ENCODE measurements around the gene RNF149.
"Not testable (repeated sequence)": the region's sequence is repeated elsewhere in the genome, so short reads cannot be mapped to it uniquely, and the experiment has no call there.

Gene RNF149

GRCh38 chr2:101330253-101330933 lies 21.9 kb upstream of the RNF149 start:
- peak; percentile 78 for DNase-seq

- peak; percentile 75 for DNase-seq
Observed at GRCh38 chr2:101329026-101329425, 20.5 kb upstream of the RNF149 start.

GRCh38 chr2:101328474-101329007 lies 20.0 kb upstream of the RNF149 start:
- no peak for DNase-seq

- no peak for DNase-seq
Observed at GRCh38 chr2:101327863-101328394, 19.4 kb upstream of the RNF149 start.

GRCh38 chr2:101325425-101325824 lies 16.9 kb upstream of the RNF149 start:
- no peak for DNase-seq

GRCh38 chr2:101316568-101316967 lies 8.1 kb upstream of the RNF149 start:
- DNase-seq: not testable (repeated sequence)

GRCh38 chr2:101311696-101312017 lies 3.2 kb upstream of the RNF149 start:
- no peak for DNase-seq

- no peak for DNase-seq
Observed at GRCh38 chr2:101310834-101311695, 2.6 kb upstream of the RNF149 start.

- DNase-seq: no peak
Observed at GRCh38 chr2:101310090-101310833, 1.8 kb upstream of the RNF149 start.

GRCh38 chr2:101307950-101308431 lies 510 bp downstream of the RNF149 start:
- peak; percentile 79 for DNase-seq

GRCh38 chr2:101307503-101307902 lies 998 bp downstream of the RNF149 start:
- DNase-seq: peak; percentile 69

GRCh38 chr2:101306410-101306809 lies 2.1 kb downstream of the RNF149 start:
- peak; percentile 71 for DNase-seq

GRCh38 chr2:101305492-101306078 lies 2.9 kb downstream of the RNF149 start:
- DNase-seq: no peak

- no peak for DNase-seq
Observed at GRCh38 chr2:101305035-101305434, 3.5 kb downstream of the RNF149 start.

GRCh38 chr2:101303688-101304087 lies 4.8 kb downstream of the RNF149 start:
- DNase-seq: no peak

- DNase-seq: no peak
Observed at GRCh38 chr2:101302016-101302415, 6.5 kb downstream of the RNF149 start.

- DNase-seq: no peak
Observed at GRCh38 chr2:101300836-101301235, 7.7 kb downstream of the RNF149 start.

GRCh38 chr2:101300164-101300563 lies 8.3 kb downstream of the RNF149 start:
- DNase-seq: no peak

GRCh38 chr2:101299604-101300003 lies 8.9 kb downstream of the RNF149 start:
- DNase-seq: no peak

- DNase-seq: no peak
Observed at GRCh38 chr2:101297383-101297782, 11.1 kb downstream of the RNF149 start.

GRCh38 chr2:101296371-101296770 lies 12.1 kb downstream of the RNF149 start:
- no peak for DNase-seq

GRCh38 chr2:101295895-101296294 lies 12.6 kb downstream of the RNF149 start:
- no peak for DNase-seq

GRCh38 chr2:101294861-101295260 lies 13.6 kb downstream of the RNF149 start:
- no peak for DNase-seq

Data from activated effector memory CD4-positive, alpha-beta T cell treated with anti-CD3 and anti-CD28 coated beads, Interleukin-2, amount 50 U/mL, for 16 hours (primary cell).